A549 (cell line): Measurements from ENCODE around the gene MFAP4.

ENCODE experiments used
- BCL3 ChIP-seq: fragments of >200 bp; sonication (Bioruptor Twin); formaldehyde crosslinking; IDR thresholded peaks from 3 replicates; pipeline ENCODE4 v1.6.1; 2016
- CTCF ChIP-seq: fragments of >200 bp; sonication (Bioruptor Twin); formaldehyde crosslinking; IDR thresholded peaks from 3 replicates; pipeline ENCODE4 v1.5.1; 2016
- ELK1 ChIP-seq: fragments of 150-350 bp; IDR thresholded peaks from 2 replicates; pipeline ENCODE4 v1.6.1; 2014; ENCODE audit warnings: low read depth, mild to moderate bottlenecking, low read length
- EP300 ChIP-seq, 2 experiments: fragments of >200 bp; sonication (Bioruptor Twin); formaldehyde crosslinking; IDR thresholded peaks; 2 replicates in 1 of 2; 3 replicates in 1 of 2; pipeline ENCODE4 v1.6.1; 2016 to 2017
- FOSL2 ChIP-seq, 2 experiments: fragments of 450-650 bp in 1 of 2; fragments of >200 bp in 1 of 2; sonication (Bioruptor Twin) in 1 of 2; formaldehyde crosslinking; IDR thresholded peaks; 2 replicates each; pipeline versions ENCODE4 v1.5.0 to v1.6.1; 2016 to 2020; ENCODE audit warnings: mild to moderate bottlenecking in 1 of 2, moderate library complexity in 1 of 2
- HMGXB4 ChIP-seq: fragments of 250-450 bp; sonication (Bioruptor Pico); IDR thresholded peaks from 2 replicates; pipeline ENCODE4 v1.5.0; 2021; ENCODE audit warnings: mild to moderate bottlenecking, moderate library complexity, borderline replicate concordance
- MAFK ChIP-seq: fragments of 450-650 bp; IDR thresholded peaks from 2 replicates; pipeline ENCODE4 v1.6.1; 2014; ENCODE audit not compliant: partially characterized antibody
- MYC ChIP-seq: IDR thresholded peaks from 2 replicates; pipeline ENCODE4 v1.6.1; 2012; ENCODE audit warnings: mild to moderate bottlenecking, inconsistent platforms, low read length, improper control_type of control experiment, borderline replicate concordance
- NPAS2 ChIP-seq: fragments of 250-450 bp; sonication (Bioruptor Pico); IDR thresholded peaks from 2 replicates; pipeline ENCODE4 v1.8.0; 2022; ENCODE audit warnings: mild to moderate bottlenecking, moderate library complexity, borderline replicate concordance
- POLR2A ChIP-seq: IDR thresholded peaks from 2 replicates; pipeline ENCODE4 v1.6.1; 2012; ENCODE audit warnings: mild to moderate bottlenecking, low read length
- REST ChIP-seq: fragments of 200-600 bp; sonication (generic); IDR thresholded peaks from 2 replicates; pipeline ENCODE4 v1.6.1; 2016; ENCODE audit warnings: antibody characterized with exemption, mild to moderate bottlenecking, moderate library complexity
- TP53 ChIP-seq: fragments of 250-450 bp; sonication (Bioruptor Pico); IDR thresholded peaks from 2 replicates; pipeline ENCODE4 v1.5.0; 2021; ENCODE audit warnings: mild to moderate bottlenecking, moderate library complexity
- ZFP36 ChIP-seq: fragments of 450-650 bp; IDR thresholded peaks from 2 replicates; pipeline ENCODE4 v1.6.1; 2014; ENCODE audit warnings: borderline replicate concordance; ENCODE audit not compliant: partially characterized antibody
- ZNF302 ChIP-seq: fragments of 250-450 bp; sonication (Bioruptor Pico); IDR thresholded peaks from 2 replicates; pipeline ENCODE4 v1.9.0; 2021; ENCODE audit warnings: inconsistent platforms, mild to moderate bottlenecking, moderate library complexity

GRCh38 chr17:19408346-19408710, 21.3 kb upstream of the MFAP4 start:
- TF ChIP-seq CTCF = no peak
- no peak for TF ChIP-seq ZFP36
- TF ChIP-seq MYC = no peak
- no peak for TF ChIP-seq NPAS2
- no peak for TF ChIP-seq FOSL2 (IDR thresholded peaks at IDR 0.05)
- no peak for TF ChIP-seq FOSL2 (CRISPR knock-in tag; IDR thresholded peaks at IDR 0.05)
- no peak for TF ChIP-seq POLR2A
- TF ChIP-seq EP300 (IDR thresholded peaks at IDR 0.05) = no peak
- TF ChIP-seq MAFK = no peak
- TF ChIP-seq BCL3 = no peak
- TF ChIP-seq HMGXB4 (CRISPR knock-in tag) = no peak
- no peak for TF ChIP-seq REST
- TF ChIP-seq TP53 (CRISPR knock-in tag) = no peak
- no peak for TF ChIP-seq ELK1
- no peak for TF ChIP-seq ZNF302 (CRISPR knock-in tag)
